Muscle layer of colon (tissue), 2 donors: ENCODE measurements around the gene GLCCI1.
"Not testable (repeated sequence)": the region's sequence is repeated elsewhere in the genome, so short reads cannot be mapped to it uniquely, and the experiment has no call there.

Source experiments
- H3K27ac ChIP-seq: one replicate; pipeline ENCODE4 v1.7.0; 2013; ENCODE audit warnings: low read depth, mild to moderate bottlenecking, low read length, moderate library complexity
- H3K27me3 ChIP-seq, 2 donors: one replicate each; pipeline ENCODE4 v1.7.0; 2013; ENCODE audit warnings: low read length in 2 of 2, mild to moderate bottlenecking in 2 of 2; ENCODE audit not compliant: insufficient read depth in 2 of 2, control insufficient read depth in 1 of 2
- H3K36me3 ChIP-seq: one replicate; pipeline ENCODE4 v1.7.0; 2013; ENCODE audit warnings: mild to moderate bottlenecking, low read length; ENCODE audit not compliant: insufficient read depth
- H3K4me1 ChIP-seq: one replicate; pipeline ENCODE4 v1.7.0; 2013; ENCODE audit warnings: mild to moderate bottlenecking, low read length; ENCODE audit not compliant: insufficient read depth
- H3K4me3 ChIP-seq, 2 donors: one replicate each; pipeline ENCODE4 v1.7.0; 2013; ENCODE audit warnings: low read length in 2 of 2, low read depth in 1 of 2, mild to moderate bottlenecking in 1 of 2, moderate library complexity in 1 of 2
- H3K9ac ChIP-seq: one replicate; pipeline ENCODE4 v1.7.0; 2013; ENCODE audit warnings: low read length
- H3K9me3 ChIP-seq: one replicate; pipeline ENCODE4 v1.7.0; 2013; ENCODE audit warnings: mild to moderate bottlenecking, low read length
- donor health status: abdominal sarcoma.
- donor health status: Adenocarcinoma of cecum.

Gene GLCCI1

DNA sequence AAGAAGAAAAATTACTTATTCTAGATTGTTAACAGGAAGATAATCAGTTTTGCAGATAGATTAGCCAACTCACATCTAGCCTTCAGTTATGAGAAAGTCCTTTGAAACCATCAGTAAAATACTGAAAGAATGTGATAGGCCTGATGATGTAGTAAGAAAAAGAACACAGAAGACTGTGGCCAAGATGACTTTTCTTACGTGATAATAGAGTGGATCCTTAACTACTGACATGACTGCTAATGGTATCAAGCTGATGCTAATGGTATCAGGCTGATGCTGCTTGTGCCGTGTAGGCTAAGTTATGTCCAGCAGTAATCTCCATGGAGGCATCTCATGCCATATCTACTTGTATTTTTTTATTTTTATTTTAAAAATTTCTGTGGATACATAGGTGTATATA lies 114.2 kb downstream of the GLCCI1 start:
- Histone ChIP-seq H3K9ac (no peak overlapping the region), H3K4me3 (no peak overlapping the region), H3K27me3 (no peaks in the 10 kb centered on the region), H3K4me1 (no peaks in the 10 kb centered on the region), H3K36me3 (peaks cover 7% of the 10 kb centered on the region), H3K27ac (no peak overlapping the region), H3K9me3 (no peaks in the 10 kb centered on the region)

DNA sequence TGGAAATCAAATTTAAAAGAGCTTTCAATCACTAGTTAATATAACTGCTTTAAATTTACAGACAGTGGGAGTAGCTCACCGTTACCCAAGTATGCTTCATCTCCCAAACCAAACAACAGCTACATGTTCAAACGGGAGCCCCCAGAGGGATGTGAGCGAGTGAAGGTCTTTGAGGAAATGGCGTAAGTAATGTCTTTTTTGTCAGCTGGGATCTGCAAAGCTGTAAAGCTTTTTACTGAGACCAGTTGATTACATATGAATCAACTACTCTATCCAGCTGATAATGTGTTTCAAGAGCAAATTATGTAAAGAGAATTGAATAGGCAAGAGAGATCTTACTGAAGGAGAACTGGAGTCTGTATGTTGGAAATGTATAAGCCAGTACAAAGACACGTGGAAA lies 116.2 kb downstream of the GLCCI1 start:
- no peaks in the 10 kb centered on the region for H3K4me1 ChIP-seq
- no peaks in the 10 kb centered on the region for H3K9me3 ChIP-seq
- no peak overlapping the region for H3K4me3 ChIP-seq
- no peaks in the 10 kb centered on the region for H3K27me3 ChIP-seq
- peaks cover 7% of the 10 kb centered on the region for H3K36me3 ChIP-seq
- H3K9ac ChIP-seq = no peak overlapping the region
- no peak overlapping the region for H3K27ac ChIP-seq

DNA sequence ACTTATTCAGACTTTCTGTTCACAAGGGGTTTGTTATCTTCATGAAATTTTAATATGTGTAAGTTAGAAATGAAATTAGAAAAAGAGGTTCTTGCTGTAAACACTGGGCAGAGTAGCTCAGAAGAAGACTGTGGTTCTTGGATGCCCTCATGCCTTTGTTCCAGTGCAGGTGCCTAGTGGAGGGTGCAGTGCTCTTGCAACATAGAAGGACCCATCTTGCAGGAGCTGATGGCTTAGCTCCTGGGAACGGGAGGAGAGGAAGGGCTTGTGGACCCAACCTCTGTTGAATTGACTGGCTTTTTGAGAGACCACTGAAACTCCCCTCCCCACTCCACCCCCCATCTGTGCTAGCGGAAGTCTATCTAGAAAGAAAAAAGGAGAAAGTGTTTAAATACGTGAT lies 116.8 kb downstream of the GLCCI1 start:
- Histone ChIP-seq H3K36me3 (peaks cover 7% of the 10 kb centered on the region), H3K4me3 (no peak overlapping the region), H3K27me3 (no peaks in the 10 kb centered on the region), H3K9ac (no peak overlapping the region), H3K4me1 (no peaks in the 10 kb centered on the region), H3K27ac (no peak overlapping the region), H3K9me3 (no peaks in the 10 kb centered on the region)

DNA sequence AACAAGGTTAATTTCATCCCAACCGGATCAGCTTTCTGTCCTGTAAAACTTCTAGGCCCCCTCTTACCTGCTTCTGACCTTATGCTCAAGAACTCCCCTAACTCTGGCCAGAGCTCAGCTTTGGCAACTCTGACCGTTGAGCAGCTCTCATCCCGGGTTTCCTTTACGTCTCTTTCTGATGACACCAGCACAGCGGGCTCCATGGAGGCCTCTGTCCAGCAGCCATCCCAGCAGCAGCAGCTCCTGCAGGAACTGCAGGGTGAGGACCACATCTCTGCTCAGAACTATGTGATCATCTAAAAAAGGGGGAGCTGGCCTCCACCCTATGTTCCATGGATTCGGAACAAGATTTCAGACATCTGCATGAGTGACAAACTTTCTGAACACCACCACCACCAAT lies 117.6 kb downstream of the GLCCI1 start:
- H3K4me1 ChIP-seq = no peaks in the 10 kb centered on the region
- no peak overlapping the region for H3K27ac ChIP-seq
- H3K9ac ChIP-seq = no peak overlapping the region
- peaks cover 7% of the 10 kb centered on the region for H3K36me3 ChIP-seq
- H3K27me3 ChIP-seq = no peaks in the 10 kb centered on the region
- no peak overlapping the region for H3K4me3 ChIP-seq
- no peaks in the 10 kb centered on the region for H3K9me3 ChIP-seq

DNA sequence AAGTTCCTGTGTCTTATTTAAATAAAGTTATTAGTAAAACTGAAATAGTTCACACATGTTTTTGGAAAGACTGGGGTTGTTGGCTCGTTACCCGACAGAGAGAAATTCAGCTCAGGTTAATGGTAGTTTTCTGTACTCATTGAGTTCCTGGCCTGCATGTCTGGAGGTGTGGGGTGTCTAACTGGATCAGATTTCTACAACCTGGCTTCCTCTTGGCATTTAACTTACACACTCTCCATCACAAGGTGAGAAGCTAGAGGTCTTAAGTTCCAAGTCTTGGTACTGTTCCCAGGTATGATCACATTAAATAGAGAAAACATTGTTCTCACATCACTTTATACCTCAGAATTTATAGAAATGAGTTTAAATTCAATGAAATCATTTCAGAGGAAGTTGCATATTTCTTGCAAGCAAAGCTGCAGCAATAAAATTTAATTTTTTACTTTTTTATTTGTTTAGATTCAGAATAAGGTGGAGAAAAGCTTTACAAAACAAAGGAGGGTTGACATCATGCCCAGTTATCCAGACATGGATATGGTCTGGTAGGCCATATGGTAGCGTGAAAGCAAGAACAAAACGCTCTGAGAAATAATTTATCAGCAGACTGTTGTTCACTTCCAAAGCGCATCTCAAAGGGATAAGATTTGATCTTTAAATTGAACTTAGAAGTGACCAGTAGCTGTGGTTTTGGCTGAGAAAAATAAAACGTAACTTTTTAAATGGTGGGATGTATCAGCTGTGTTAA lies 120.6 kb downstream of the GLCCI1 start:
- H3K4me3 ChIP-seq = no peak overlapping the region
- no peaks in the 10 kb centered on the region for H3K4me1 ChIP-seq
- no peak overlapping the region for H3K9ac ChIP-seq
- no peaks in the 10 kb centered on the region for H3K9me3 ChIP-seq
- no peaks in the 10 kb centered on the region for H3K27me3 ChIP-seq
- peaks cover 7% of the 10 kb centered on the region for H3K36me3 ChIP-seq
- no peak overlapping the region for H3K27ac ChIP-seq

DNA sequence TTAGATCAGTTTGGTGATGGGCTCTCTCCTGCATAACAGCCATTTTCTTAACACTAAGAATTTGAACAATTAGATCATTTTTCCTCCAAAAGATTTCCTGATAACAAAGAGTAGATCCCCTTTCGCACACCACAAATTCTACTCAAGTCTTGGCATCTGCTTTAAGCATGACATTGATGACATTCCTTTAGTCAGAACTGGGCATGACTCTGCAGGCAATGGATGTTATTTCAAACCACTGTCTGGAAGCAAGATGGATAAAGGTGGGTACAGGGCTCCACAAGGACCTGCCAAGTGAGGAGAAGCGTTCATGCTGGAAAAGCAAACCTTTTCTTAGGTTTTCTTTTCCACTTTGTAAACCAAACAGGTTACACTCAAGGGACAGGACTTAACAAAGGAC lies 123.5 kb downstream of the GLCCI1 start:
- H3K27ac ChIP-seq = no peak overlapping the region
- H3K9me3 ChIP-seq = no peaks in the 10 kb centered on the region
- H3K4me3 ChIP-seq = no peak overlapping the region
- H3K4me1 ChIP-seq = no peaks in the 10 kb centered on the region
- H3K27me3 ChIP-seq = no peaks in the 10 kb centered on the region
- H3K36me3 ChIP-seq = no peaks in the 10 kb centered on the region
- no peak overlapping the region for H3K9ac ChIP-seq

DNA sequence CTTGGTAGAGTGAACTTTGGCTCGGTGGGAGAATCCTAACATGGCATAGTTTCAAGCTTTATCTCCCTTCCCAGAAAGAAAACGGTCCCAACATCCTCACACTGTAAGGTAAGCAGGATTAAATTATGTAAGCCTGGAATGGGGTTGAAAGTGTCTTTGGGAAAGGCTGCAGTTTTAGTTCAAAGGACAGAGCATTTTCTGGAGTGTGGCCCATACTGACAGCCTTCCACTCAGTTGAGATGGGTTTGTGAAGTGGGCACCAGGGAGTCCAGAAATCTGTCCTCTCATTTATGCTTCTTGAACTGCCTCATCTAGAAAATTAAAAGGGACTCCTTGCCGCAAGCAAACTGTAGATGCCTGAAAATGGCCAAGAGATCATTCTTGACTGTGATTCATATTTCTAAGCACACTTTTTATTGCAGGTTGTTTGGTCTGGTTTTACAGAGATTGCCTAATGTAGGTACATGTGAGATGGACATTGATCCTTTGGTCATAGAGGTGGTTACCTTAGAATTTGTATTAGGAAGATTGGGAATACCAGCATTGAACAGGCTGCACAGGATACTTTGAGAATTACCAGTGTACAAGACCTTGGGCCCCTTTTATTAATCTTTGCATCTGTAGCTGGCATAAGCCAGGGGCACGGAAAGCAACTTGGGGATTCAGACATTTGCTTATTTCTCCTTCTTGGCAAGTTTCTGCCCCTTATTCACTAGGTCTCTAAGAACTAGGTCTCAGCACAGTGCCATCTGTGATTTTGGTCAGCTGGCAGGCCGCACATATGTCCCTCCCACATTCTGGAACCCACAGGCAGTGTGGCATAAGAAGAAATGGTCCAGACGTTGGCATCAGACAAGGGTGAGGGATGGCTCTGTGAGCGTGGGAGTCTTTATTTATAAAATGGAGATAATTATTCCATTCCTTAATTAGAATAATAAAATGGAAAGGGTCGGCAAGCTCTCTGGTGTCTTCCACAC lies 125.9 kb downstream of the GLCCI1 start:
- Histone ChIP-seq H3K4me1 (no peaks in the 10 kb centered on the region), H3K9me3 (no peaks in the 10 kb centered on the region), H3K9ac (no peak overlapping the region), H3K27ac (no peak overlapping the region), H3K27me3 (no peaks in the 10 kb centered on the region), H3K4me3 (no peak overlapping the region), H3K36me3 (no peaks in the 10 kb centered on the region)

DNA sequence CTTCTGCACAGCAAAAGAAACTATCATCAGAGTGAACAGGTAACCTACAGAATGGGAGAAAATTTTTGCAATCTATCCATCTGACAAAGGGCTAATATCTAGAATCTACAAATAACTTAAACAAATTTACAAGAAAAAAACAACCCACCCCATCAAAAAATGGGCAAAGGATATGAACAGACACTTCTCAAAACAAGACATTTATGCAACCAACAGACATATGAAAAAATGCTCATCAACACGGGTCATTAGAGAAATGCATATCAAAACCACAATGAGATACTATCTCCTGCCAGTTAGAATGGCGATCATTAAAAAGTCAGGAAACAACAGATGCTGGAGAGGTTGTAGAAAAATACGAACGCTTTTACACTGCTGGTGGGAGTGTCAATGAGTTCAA lies 132.7 kb downstream of the GLCCI1 start:
- not testable (repeated sequence) for H3K36me3 ChIP-seq, H3K27me3 ChIP-seq, H3K27ac ChIP-seq, H3K9me3 ChIP-seq, H3K4me3 ChIP-seq, H3K9ac ChIP-seq, H3K4me1 ChIP-seq

DNA sequence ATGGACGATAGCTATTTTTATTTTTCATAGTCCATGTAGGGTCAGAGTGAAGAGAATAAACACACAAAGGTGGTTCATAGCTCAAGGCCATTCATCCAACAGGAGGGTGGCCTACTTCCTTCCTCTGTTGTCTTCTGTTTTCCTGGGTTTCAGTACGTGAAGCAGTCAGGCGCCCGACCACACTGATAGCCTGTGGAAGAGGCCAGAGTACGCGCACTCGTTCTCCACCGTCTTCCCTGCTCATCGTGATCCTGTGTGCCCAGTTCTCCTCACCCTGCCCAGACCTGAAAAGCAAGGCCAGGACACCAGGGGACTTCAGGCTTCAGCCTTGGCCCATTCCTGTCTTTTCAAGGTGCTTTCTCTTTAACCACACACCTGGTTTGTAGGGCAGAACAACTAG lies 134.7 kb downstream of the GLCCI1 start:
- no peaks in the 10 kb centered on the region for H3K36me3 ChIP-seq
- no peak overlapping the region for H3K4me3 ChIP-seq
- H3K27me3 ChIP-seq = no peaks in the 10 kb centered on the region
- no peaks in the 10 kb centered on the region for H3K9me3 ChIP-seq
- no peak overlapping the region for H3K27ac ChIP-seq
- H3K4me1 ChIP-seq = no peaks in the 10 kb centered on the region
- no peak overlapping the region for H3K9ac ChIP-seq

DNA sequence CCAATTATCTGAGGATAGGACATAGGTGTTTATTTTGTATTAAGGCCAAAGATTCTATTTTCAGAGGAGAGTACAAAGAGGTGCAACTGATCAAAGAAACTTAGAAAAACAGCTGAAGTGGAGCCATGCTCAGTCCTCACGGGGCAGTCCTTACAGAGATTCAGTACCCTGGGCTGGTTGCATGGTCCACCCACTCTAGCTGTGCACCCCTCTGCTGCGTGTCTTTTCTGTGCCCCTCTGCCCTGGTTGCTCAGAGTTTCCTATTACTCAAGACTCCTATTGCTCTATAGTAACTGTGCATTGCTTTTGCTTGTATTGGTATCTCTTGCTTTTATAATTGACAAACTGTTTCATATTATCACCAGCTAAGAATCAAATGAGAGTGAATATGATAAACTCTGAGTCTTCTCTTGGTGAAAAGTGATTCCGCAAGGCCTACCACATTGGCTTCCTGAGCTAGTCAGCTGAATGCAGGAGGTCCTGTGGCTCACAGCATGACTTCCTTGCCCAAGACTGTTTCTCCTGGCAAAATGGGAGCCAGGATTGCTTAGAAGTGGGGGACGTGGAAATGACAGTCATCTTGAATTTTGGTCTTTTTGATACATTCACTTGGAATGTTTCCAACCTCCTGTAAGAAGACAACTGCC lies 137.0 kb downstream of the GLCCI1 start:
- H3K36me3 ChIP-seq = no peaks in the 10 kb centered on the region
- H3K4me3 ChIP-seq = no peak overlapping the region
- no peaks in the 10 kb centered on the region for H3K9me3 ChIP-seq

DNA sequence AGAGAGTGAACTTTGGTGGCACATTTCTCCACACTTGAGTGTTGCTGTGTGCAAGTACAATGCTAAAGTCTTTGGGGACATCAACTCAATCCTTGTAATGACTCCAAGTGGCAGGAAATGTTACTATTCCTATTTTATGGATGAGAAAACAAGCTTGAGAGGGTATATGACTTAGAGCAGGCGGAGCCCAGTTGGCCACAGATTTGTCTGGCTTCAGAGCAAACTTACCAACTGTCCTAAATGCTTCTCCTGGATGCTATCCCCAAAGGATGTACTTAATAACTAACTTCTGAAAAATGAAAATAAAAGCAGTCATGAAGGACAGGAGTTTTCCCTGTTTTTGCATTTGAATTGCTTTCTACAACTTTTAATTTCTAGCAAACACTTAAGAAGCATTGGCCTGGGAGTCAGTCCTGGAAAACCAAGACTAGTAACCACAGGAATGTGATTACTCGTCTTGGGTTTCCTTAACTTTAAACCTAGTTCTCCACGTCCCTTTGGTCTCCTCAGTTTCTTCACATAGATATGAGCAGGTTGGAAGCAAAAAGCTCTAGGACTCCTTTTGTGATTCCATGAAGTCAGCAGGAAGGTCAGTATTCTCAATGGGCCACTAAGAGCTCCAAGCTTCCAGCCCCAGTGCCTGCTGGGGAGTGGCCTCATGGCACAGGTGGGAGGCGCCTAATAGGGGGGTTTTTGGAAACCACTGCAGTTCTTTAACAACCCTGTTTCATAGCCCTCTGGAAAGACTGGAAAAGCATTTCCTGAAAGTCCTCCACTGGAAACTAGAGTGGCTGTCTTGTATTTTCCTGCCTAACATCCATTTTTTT lies 140.8 kb downstream of the GLCCI1 start:
- Histone ChIP-seq H3K9me3 (no peaks in the 10 kb centered on the region), H3K27me3 (no peaks in the 10 kb centered on the region), H3K4me1 (no peaks in the 10 kb centered on the region), H3K9ac (no peak overlapping the region), H3K36me3 (no peaks in the 10 kb centered on the region), H3K27ac (no peak overlapping the region), H3K4me3 (no peak overlapping the region)

More for the DNA sequence above, 137.0 kb downstream of the GLCCI1 start:
- Histone ChIP-seq H3K9ac (no peak overlapping the region), H3K4me1 (no peaks in the 10 kb centered on the region), H3K27me3 (no peaks in the 10 kb centered on the region), H3K27ac (no peak overlapping the region)
